IPS-18c (cell line): ENCODE data around the gene ATP6V0A4.
"Not testable (repeated sequence)": the region's sequence is repeated elsewhere in the genome, so short reads cannot be mapped to it uniquely, and the experiment has no call there.

ENCODE experiments used
- H3K4me3 ChIP-seq: 2 replicates; pipeline ENCODE4 v1.7.0; 2013; ENCODE audit warnings: low read depth, mild to moderate bottlenecking, low read length, moderate library complexity; ENCODE audit not compliant: insufficient read depth
- H3K9me3 ChIP-seq: one replicate; pipeline ENCODE4 v1.6.1; 2013; ENCODE audit warnings: mild to moderate bottlenecking, low read length, moderate library complexity; ENCODE audit not compliant: control insufficient read depth, insufficient read depth

Gene ATP6V0A4

DNA sequence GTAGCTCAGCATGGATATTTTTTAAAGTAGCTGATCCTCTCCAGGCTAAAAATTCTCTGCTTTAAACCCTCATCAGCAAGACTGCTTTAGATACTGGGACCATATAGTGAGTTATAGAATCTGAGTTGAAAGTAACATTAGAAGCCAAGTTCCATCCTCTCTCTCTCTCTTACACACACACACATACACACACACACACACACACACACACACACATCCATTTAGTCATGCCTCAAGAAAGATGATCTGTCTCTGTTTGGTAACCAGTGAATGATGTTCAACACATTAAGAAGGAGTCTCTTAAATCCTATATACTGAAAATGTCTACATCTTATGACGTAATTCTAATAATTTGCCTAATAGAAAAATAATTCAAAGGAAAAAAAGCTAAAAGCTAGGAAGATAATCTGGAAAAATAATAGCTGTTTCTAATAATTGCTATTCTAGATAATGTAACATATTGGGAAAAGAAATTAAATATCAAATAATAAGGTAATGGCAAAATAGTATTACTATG, 16.9 kb upstream of the ATP6V0A4 start:
- H3K9me3 ChIP-seq: no peaks in the 10 kb centered on the region
- no peak overlapping the region for H3K4me3 ChIP-seq

DNA sequence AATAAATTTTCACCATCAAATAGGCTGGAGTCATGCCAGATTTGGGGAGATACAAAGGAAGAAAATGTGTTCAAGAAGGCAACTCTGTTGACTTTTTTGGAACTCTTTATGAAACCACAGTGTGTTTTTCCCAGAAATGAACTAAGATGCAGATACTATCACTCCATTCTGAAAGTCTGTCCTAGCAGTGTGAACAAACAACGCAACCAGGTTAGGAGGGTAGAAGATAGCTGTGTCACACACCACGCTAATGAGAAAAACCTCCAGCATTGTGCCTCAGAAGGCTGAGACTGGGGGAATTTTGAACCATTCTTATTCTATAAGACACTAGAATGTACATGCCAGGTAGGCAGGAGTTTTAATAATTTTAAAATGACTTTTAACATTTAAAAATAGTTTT, 15.9 kb upstream of the ATP6V0A4 start:
- no peak overlapping the region for H3K4me3 ChIP-seq
- H3K9me3 ChIP-seq: no peaks in the 10 kb centered on the region

DNA sequence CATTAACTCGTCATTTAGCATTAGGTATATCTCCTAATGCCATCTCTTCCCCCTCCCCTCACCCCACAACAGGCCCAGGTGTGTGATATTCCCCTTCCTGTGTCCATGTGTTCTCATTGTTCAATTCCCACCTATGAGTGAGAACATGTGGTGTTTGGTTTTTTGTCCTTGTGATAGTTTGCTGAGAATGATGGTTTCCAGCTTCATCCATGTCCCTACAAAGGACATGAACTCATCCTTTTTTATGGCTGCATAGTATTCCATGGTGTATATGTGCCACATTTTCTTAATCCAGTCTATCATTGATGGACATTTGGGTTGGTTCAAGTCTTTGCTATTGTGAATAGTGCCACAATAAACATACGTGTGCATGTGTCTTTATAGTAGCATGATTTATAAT, 13.3 kb upstream of the ATP6V0A4 start:
- H3K4me3 ChIP-seq, H3K9me3 ChIP-seq: not testable (repeated sequence)

DNA sequence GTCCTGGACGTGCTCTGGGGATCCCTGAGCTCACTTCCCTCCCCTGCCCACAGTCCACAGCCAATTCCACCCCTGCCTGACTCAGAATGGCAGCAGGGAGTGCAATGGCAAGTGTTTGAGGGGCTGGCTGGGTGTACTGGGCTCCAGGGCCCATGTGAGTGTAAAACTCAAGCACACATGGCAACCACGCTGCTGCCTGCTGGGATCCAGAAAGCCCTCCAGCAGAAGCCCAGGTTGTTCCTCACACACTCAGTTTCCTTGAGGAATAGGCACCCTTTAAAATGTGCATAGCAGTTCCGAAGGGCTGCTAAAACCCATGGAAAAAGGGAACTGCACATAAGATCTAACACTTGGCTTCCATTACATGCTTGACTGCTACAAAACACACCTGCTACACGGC, 11.3 kb upstream of the ATP6V0A4 start:
- H3K9me3 ChIP-seq: peaks cover 2% of the 10 kb centered on the region
- no peak overlapping the region for H3K4me3 ChIP-seq

DNA sequence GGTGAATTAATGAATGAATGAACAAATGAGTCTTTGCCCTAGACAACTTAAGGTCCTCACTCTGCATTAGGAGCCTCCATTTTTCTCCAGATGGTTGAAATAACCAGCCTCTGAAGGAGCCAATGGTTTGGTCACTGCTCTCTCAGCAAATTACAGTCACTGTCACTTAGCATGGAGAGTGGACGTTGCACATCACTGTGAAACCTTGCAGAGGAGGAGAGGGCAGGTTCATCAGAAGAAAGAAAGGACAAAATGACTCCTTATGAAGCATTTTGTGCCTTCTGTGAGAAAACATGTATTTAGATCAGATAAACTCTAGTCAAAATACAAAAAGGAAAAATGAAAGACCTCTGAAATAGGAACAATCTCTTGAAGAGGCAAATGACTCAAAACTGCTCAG, 6.6 kb upstream of the ATP6V0A4 start:
- no peak overlapping the region for H3K4me3 ChIP-seq
- peaks cover 5% of the 10 kb centered on the region for H3K9me3 ChIP-seq

DNA sequence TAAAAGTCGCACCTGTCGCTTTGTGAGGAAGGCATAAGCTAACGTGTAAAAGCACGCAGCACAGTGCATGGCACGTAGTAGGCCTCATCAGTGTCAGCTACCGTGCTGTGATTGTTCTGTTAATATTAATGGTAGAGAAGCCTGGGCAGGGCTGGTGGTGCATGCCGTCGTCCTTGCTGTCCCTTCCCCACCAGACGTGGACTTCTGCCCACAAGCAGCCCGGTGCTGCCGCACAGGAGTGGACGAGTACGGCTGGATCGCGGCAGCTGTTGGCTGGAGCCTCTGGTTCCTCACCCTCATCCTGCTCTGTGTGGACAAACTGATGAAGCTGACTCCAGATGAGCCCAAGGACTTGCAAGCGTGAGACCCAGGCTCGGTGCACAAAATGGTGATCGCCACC, 4.7 kb upstream of the ATP6V0A4 start:
- Histone ChIP-seq H3K9me3 (peaks cover 5% of the 10 kb centered on the region), H3K4me3 (no peak overlapping the region)

DNA sequence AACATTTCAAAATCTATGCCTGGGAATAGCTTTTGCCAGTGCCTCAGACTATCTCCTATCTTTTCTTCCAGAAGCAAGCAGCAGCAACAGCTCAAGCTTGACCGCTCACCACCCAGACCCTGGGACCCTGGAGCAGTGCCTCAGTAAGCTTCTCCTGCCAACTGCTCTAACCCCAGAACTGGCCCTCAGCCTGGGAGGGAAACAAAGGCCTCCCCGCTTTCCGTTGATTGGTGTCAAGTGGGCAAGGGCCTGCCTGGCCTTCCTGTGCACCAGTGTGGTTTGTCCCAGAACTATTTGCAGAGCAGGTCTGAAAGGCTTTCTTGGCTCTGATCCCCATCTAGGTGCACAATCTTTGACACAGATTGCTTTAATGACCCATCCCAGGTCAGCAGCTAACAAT, 3.3 kb upstream of the ATP6V0A4 start:
- Histone ChIP-seq H3K4me3 (no peak overlapping the region), H3K9me3 (peaks cover 2% of the 10 kb centered on the region)

DNA sequence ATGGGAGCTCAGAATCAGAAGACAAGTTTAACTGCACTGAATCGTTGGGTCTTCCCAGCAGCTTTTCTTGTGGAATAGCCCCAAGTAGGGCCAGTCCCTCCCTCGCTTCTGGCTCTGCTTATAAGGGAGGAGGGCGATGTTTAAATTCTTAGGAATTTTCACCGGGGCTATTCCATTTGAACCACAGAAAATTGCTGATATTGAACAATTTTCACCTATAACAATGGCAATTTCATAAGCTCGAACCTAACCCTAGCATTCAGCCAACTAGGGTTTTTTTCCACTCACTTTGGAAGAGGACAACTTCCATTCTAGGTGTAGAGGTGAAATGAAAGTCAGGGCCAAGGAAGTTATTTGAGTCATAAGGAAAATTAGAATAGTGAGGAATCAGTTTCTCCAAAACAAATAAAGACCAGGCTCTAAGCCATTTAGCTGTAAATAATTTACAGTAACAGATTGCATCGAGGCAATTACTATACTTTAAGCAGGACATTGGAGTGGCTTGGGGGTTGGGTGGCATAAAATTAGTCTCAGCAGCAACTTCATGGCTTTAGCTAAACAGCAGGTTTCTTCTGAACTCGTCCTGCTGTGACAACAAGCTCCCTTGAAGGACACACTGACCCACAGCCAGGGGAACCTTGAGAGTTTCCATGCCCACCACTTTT, 1.5 kb upstream of the ATP6V0A4 start:
- Histone ChIP-seq H3K9me3 (peaks cover 2% of the 10 kb centered on the region), H3K4me3 (no peak overlapping the region)

DNA sequence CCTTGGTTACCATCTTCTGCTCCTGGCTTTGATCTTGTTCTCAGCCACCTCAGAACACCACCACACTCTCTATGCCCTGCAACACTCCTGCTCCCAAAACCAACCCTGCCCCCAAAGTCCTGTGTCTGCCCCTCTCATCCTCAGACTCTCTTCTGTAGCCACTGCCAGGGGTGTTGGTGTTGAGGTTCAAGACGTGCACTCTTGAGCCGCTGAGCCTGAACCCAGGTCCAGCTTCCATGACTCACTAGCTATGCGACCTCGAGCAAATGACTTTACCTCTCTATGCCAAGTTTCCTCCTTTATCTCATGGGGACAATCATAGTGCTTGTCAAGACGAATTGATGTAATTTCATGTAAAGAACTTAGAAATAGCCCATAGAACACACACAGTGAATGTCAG, 840 bp upstream of the ATP6V0A4 start:
- H3K9me3 ChIP-seq: peaks cover under 1% of the 10 kb centered on the region
- no peak overlapping the region for H3K4me3 ChIP-seq

DNA sequence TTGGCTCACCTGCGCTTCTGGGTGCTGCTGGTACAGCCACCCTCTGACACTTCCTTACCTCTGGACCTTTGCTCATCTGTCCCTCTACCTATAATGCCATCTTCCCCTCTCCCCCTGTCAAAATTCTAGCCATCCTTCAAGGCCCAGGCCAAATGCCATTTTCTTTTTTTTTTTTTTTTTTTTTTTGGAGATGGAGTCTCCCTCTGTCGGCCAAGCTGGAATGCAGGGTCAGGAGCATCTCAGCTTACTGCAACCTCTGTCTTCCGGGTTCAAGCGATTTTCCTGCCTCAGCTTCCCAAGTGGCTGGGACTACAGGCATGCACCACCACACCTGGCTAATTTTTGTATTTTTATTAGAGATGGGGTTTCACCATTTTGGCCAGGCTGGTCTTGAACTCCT, 950 bp downstream of the ATP6V0A4 start:
- not testable (repeated sequence) for H3K9me3 ChIP-seq

DNA sequence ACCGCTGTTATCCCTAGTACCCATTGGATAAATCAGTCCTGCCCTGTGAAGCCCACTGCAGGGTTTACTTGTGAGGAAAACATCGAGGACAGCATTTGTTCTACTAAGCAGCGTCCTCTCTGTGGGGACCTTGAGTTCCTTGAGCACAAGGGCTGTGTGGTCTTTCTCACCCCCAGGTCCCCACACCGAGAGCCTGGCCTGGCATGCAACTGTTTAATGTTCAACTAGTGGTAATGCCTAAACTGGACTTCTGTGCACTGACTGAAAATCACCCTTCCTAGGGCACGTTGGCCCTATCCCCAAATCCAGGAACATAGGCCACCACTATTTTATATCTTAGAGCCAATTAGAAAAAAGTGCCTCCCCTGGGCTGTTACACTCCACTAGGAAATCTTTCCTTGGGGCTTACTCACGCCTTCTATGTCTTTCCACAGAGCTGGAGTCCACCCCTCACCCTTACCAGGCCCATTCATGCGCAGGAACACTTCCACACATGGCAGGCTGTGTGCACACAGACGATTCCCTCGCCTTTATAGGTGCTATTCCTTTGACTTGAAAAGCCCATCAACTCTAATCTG, 1.9 kb downstream of the ATP6V0A4 start:
- H3K9me3 ChIP-seq: no peaks in the 10 kb centered on the region
- H3K4me3 ChIP-seq: no peak overlapping the region

More for the DNA sequence above, 950 bp downstream of the ATP6V0A4 start:
- H3K4me3 ChIP-seq: not testable (repeated sequence)

DNA sequence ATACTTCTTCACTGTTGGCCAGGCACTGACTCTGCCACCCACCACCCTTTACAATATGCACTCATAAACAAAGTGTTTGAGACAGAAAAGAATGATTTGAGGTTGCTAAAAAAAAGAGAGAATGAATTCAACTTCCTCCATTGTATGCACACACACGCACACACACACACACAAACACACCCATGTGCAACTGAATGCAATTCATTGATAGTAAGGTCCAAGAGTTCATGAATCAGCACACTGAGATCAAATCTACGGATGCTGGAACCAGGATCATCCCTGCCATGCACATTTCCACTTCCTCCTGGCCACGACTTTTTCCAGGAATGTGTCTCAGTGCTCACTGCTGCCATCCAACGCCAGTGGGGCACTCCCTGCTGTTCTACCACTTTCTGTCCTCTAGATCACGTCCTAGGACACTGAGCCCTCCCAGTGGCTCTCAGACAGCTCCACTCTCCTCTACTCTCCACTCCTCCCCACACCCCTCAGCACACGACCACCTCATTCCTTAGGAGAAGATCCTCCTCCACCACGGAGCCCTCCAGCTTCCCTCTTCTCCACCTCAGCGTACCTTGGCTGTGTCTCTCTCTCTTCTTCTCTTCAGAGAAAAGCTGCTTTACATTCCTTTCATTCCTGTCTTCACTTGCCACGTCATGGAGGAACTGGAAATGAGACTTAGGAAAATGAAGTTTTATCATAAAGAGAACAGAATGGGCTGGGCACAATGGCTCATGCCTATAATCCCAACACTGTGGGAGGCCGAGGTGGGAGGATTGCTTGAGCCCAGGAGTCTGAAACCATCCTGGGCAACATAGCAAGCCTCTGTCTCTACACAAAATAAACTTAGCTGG, 12.2 kb downstream of the ATP6V0A4 start:
- Histone ChIP-seq H3K9me3 (no peaks in the 10 kb centered on the region), H3K4me3 (no peak overlapping the region)

DNA sequence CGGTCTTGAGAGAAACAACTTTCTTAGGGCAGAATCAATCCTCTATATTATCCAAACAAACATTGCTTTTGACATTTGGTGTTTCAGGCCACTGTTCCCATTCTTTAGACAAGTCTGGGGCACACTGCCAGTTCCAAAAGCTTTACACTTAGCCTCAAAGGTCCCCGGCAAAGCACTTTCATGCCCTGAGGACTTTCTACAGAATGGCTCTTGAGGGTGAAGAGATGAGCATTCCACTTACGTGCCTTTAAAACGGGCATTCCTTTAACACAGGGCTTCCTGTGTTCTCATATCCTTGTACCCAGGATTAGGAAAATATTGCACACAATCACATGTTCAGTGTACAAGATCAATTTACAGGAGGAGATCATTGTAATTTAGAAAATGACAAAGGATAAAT, 13.3 kb downstream of the ATP6V0A4 start:
- no peaks in the 10 kb centered on the region for H3K9me3 ChIP-seq
- no peak overlapping the region for H3K4me3 ChIP-seq

DNA sequence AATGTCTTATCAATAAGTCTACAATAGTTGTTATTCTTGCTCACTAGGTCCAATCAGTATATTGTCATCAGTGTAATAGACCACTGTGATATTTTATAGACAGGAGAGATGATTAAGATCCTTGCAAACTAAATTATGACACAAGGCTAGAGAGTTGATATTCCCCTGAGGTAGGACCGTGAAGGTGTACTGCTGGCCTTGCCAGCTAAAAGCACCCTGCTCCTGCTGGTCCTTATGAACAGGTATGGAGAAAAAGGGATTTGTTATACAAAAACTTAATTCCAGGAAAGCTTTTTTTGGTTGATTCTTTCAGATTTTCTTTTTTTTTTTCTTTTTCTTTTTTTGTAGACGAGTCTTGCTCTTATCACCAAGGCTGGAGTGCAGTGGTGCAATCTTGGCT, 17.0 kb downstream of the ATP6V0A4 start:
- H3K9me3 ChIP-seq: no peaks in the 10 kb centered on the region
- no peak overlapping the region for H3K4me3 ChIP-seq

DNA sequence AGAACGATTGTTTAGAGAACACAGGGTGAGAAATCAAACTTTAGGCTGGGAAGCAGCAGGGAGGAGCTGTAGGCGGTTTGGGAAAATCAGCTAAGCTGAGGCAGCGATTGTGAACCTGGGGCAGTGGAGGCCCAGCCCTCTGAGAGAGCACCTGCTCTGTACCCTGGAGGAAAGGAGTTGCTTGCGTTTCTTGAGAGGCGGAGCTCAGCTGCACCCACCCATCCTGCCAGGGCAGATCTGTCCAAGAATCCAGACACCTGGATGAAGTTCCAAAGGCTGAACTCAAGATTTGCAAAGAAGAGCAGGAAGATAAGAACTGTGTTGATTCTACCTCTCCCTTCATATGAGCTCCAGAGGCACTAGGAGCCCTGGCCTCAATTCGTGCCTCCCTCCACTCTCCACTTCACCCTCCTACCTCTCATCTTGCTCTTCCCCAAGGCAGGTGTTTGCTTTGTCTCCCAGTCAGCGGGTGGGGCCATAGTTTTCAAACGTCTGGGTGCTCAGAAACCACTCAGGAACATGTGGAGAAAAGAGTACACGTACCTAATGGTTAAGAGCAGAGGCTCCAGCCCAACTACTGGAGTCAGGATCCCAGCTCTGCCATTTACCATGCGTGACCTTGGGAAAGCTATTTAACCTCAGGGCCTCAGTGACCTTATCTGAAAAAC, 21.7 kb downstream of the ATP6V0A4 start:
- no peak overlapping the region for H3K4me3 ChIP-seq
- H3K9me3 ChIP-seq: no peaks in the 10 kb centered on the region

DNA sequence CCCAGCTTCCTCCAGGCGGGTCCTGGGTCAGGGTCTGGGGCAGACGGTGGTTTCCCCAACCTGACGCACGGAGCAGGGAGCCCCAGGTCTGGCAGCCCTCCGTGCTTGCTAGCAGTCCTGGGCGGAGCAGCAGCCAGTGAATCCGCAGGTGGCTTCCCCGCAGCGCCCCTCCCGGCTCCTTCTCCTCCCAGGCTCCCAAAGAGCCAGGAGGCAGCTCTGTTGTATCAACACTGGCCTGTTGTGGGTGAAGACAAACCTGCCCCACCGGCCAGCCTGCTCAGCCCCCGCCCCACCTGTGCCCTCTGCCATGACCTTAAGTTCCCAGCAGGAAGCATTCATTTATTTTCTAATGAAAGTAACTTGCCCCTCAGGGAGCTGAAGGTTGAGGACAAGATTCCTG, 24.2 kb downstream of the ATP6V0A4 start:
- Histone ChIP-seq H3K4me3 (no peak overlapping the region), H3K9me3 (no peaks in the 10 kb centered on the region)

DNA sequence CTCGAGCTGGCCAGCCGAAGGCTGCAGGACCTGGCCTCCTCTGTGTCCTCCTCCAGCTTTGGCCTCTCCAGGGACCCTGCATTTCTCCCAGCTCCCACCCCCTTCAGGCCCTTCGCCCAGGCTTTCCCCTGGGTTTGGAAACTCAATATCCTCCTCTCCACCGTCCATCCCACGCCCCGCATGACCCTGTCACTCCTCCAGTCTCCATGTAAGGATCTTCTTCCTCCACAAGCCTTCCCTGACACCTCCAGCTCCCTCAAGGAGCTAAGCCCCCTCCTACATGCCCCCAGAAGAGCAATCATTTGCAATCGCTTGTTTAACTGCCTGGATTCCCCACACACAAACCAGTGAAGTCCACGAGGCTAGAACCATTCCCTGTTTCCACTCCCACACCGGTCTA, 24.8 kb downstream of the ATP6V0A4 start:
- H3K9me3 ChIP-seq: no peaks in the 10 kb centered on the region
- H3K4me3 ChIP-seq: no peak overlapping the region

DNA sequence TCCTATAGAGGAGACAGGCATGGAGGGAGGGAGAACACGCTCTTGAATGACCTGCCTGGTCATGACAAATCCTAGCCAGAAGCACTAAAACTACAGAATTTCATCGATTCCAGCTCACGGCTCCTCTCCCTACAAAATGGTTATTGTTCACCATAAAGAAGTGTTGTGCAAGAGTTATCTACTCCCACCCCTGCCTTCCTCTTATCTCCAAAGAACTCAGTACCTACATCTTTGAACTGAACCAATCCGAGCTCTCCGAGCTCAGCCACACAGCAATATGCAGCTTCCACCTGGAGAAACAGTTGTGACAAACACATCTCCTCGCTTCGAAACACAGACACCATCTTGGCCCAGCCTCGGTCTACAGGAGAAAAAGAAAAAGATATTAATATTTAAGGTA, 27.1 kb downstream of the ATP6V0A4 start:
- no peak overlapping the region for H3K4me3 ChIP-seq
- H3K9me3 ChIP-seq: no peaks in the 10 kb centered on the region
